Stomach smooth muscle (tissue), 2 donors: Measurements from ENCODE around the gene HIRIP3.

Experiments
- H3K27ac ChIP-seq: one replicate; pipeline ENCODE4 v1.7.0; 2013; ENCODE audit warnings: mild to moderate bottlenecking, low read length, inconsistent platforms
- H3K27me3 ChIP-seq, 2 donors: one replicate each; pipeline ENCODE4 v1.7.0; 2013; ENCODE audit warnings: low read length in 2 of 2; ENCODE audit not compliant: insufficient read depth in 2 of 2, control insufficient read depth in 1 of 2
- H3K36me3 ChIP-seq, 2 donors: one replicate each; pipeline ENCODE4 v1.7.0; 2013; ENCODE audit warnings: low read length in 2 of 2; ENCODE audit not compliant: control insufficient read depth in 2 of 2, insufficient read depth in 2 of 2
- H3K4me1 ChIP-seq: one replicate; pipeline ENCODE4 v1.7.0; 2013; ENCODE audit warnings: low read length; ENCODE audit not compliant: control insufficient read depth, insufficient read depth
- H3K4me3 ChIP-seq, 2 donors: one replicate each; pipeline ENCODE4 v1.7.0; 2013; ENCODE audit warnings: low read length in 2 of 2
- H3K9ac ChIP-seq, 2 donors: one replicate each; pipeline ENCODE4 v1.7.0; 2013; ENCODE audit warnings: low read length in 2 of 2, mild to moderate bottlenecking in 1 of 2
- H3K9me3 ChIP-seq, 2 donors: one replicate each; pipeline ENCODE4 v1.7.0; 2013; ENCODE audit warnings: low read length in 2 of 2; ENCODE audit not compliant: control insufficient read depth in 2 of 2
- donor health status: healthy.
- donor health status: Pancreatic carcinoma.

The HIRIP3 gene

GRCh38 chr16:29989111-29989858 is 6.1 kb downstream of the HIRIP3 start:
- peaks cover 2% of the 10 kb centered on the region for H3K4me1 ChIP-seq
- H3K27ac ChIP-seq, result no peak overlapping the region
- no peak overlapping the region for H3K9ac ChIP-seq
- no peaks in the 10 kb centered on the region for H3K27me3 ChIP-seq
- no peak overlapping the region for H3K4me3 ChIP-seq
- peaks cover 61 to 65% of the 10 kb centered on the region in 2 donors for H3K36me3 ChIP-seq
- no peaks in the 10 kb centered on the region for H3K9me3 ChIP-seq

- Histone ChIP-seq H3K27me3 (no peaks in the 10 kb centered on the region), H3K4me3 (no peak overlapping the region), H3K36me3 (peaks cover 66 to 68% of the 10 kb centered on the region in 2 donors), H3K9ac (no peak overlapping the region), H3K9me3 (no peaks in the 10 kb centered on the region), H3K27ac (no peak overlapping the region), H3K4me1 (no peaks in the 10 kb centered on the region)
Measured at GRCh38 chr16:29988346-29989075, 6.9 kb downstream of the HIRIP3 start.

- Histone ChIP-seq H3K27ac (no peak overlapping the region), H3K36me3 (peaks cover 68 to 70% of the 10 kb centered on the region in 2 donors), H3K4me1 (no peaks in the 10 kb centered on the region), H3K9ac (no peak overlapping the region), H3K4me3 (no peak overlapping the region), H3K27me3 (no peaks in the 10 kb centered on the region), H3K9me3 (no peaks in the 10 kb centered on the region)
Measured at GRCh38 chr16:29987371-29988085, 7.9 kb downstream of the HIRIP3 start.

GRCh38 chr16:29986931-29987330 is 8.5 kb downstream of the HIRIP3 start:
- peaks cover 70 to 71% of the 10 kb centered on the region in 2 donors for H3K36me3 ChIP-seq
- H3K27ac ChIP-seq, result no peak overlapping the region
- H3K9ac ChIP-seq, result no peak overlapping the region
- no peaks in the 10 kb centered on the region for H3K27me3 ChIP-seq
- H3K4me1 ChIP-seq, result no peaks in the 10 kb centered on the region
- H3K4me3 ChIP-seq, result no peak overlapping the region
- H3K9me3 ChIP-seq, result no peaks in the 10 kb centered on the region

GRCh38 chr16:29986231-29986630 is 9.2 kb downstream of the HIRIP3 start:
- no peak overlapping the region for H3K4me3 ChIP-seq
- no peaks in the 10 kb centered on the region for H3K27me3 ChIP-seq
- no peak overlapping the region for H3K9ac ChIP-seq
- peaks cover 74 to 77% of the 10 kb centered on the region in 2 donors for H3K36me3 ChIP-seq
- no peaks in the 10 kb centered on the region for H3K4me1 ChIP-seq
- H3K9me3 ChIP-seq, result no peaks in the 10 kb centered on the region
- H3K27ac ChIP-seq, result no peak overlapping the region

GRCh38 chr16:29985271-29985811 is 10.1 kb downstream of the HIRIP3 start:
- peaks cover 79 to 80% of the 10 kb centered on the region in 2 donors for H3K36me3 ChIP-seq
- no peaks in the 10 kb centered on the region for H3K4me1 ChIP-seq
- H3K9ac ChIP-seq, result no peak overlapping the region
- H3K27ac ChIP-seq, result no peak overlapping the region
- H3K9me3 ChIP-seq, result no peaks in the 10 kb centered on the region
- H3K27me3 ChIP-seq, result no peaks in the 10 kb centered on the region
- no peak overlapping the region for H3K4me3 ChIP-seq

- no peaks in the 10 kb centered on the region for H3K9me3 ChIP-seq
- no peaks in the 10 kb centered on the region for H3K4me1 ChIP-seq
- peaks cover 79 to 83% of the 10 kb centered on the region in 2 donors for H3K36me3 ChIP-seq
- no peaks in the 10 kb centered on the region for H3K27me3 ChIP-seq
- H3K27ac ChIP-seq, result no peak overlapping the region
- no peak overlapping the region for H3K4me3 ChIP-seq
- H3K9ac ChIP-seq, result no peak overlapping the region
Measured at GRCh38 chr16:29984764-29985147, 10.7 kb downstream of the HIRIP3 start.

GRCh38 chr16:29984137-29984763 is 11.2 kb downstream of the HIRIP3 start:
- H3K4me3 ChIP-seq, result no peak overlapping the region
- no peaks in the 10 kb centered on the region for H3K4me1 ChIP-seq
- no peak overlapping the region for H3K9ac ChIP-seq
- H3K27ac ChIP-seq, result no peak overlapping the region
- no peaks in the 10 kb centered on the region for H3K27me3 ChIP-seq
- no peaks in the 10 kb centered on the region for H3K9me3 ChIP-seq
- H3K36me3 ChIP-seq, result peaks cover 79 to 83% of the 10 kb centered on the region in 2 donors

GRCh38 chr16:29983420-29984136 is 11.8 kb downstream of the HIRIP3 start:
- Histone ChIP-seq H3K9ac (no peak overlapping the region), H3K27me3 (no peaks in the 10 kb centered on the region), H3K27ac (no peak overlapping the region), H3K4me1 (no peaks in the 10 kb centered on the region), H3K36me3 (peaks cover 81 to 86% of the 10 kb centered on the region in 2 donors), H3K4me3 (no peak overlapping the region), H3K9me3 (no peaks in the 10 kb centered on the region)
